Measurements from ENCODE around the gene TBATA.

DNA sequence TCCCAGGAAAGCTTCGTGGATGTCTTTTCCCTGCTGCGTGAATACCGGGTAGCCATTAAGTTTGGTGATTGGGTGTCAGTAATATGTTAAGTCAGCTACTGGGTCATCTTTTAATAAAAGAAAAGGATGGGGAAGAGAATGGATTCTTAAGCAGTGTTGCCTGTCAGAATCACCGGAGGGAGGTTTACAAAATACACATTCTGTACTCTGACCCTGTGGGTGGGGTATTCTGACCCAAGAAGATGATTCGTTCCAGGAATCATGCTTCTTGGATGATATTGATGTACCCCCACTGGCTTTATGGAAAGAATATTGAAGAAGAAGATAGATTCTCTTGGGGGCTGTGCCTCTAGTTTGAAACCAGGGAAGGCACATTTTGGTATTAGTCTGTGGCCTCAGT, 48.8 kb upstream of the TBATA start:
- no peak for TF ChIP-seq ZNF37A (tag by site-specific recombination; IDR thresholded peaks at IDR 0.05)
- TF ChIP-seq ZNF394 (tag by site-specific recombination; IDR thresholded peaks at IDR 0.05; ENCODE audit: borderline replicate concordance): no peak
- no peak for TF ChIP-seq SCRT1 (tag by site-specific recombination; IDR thresholded peaks at IDR 0.05; ENCODE audit: borderline replicate concordance)
- no peak for TF ChIP-seq YY1 (tag by site-specific recombination; IDR thresholded peaks at IDR 0.05)
- TF ChIP-seq, protein P1, sequence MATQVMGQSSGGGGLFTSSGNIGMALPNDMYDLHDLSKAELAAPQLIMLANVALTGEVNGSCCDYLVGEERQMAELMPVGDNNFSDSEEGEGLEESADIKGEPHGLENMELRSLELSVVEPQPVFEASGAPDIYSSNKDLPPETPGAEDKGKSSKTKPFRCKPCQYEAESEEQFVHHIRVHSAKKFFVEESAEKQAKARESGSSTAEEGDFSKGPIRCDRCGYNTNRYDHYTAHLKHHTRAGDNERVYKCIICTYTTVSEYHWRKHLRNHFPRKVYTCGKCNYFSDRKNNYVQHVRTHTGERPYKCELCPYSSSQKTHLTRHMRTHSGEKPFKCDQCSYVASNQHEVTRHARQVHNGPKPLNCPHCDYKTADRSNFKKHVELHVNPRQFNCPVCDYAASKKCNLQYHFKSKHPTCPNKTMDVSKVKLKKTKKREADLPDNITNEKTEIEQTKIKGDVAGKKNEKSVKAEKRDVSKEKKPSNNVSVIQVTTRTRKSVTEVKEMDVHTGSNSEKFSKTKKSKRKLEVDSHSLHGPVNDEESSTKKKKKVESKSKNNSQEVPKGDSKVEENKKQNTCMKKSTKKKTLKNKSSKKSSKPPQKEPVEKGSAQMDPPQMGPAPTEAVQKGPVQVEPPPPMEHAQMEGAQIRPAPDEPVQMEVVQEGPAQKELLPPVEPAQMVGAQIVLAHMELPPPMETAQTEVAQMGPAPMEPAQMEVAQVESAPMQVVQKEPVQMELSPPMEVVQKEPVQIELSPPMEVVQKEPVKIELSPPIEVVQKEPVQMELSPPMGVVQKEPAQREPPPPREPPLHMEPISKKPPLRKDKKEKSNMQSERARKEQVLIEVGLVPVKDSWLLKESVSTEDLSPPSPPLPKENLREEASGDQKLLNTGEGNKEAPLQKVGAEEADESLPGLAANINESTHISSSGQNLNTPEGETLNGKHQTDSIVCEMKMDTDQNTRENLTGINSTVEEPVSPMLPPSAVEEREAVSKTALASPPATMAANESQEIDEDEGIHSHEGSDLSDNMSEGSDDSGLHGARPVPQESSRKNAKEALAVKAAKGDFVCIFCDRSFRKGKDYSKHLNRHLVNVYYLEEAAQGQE (tag by site-specific recombination; IDR thresholded peaks at IDR 0.05): no peak
- TF ChIP-seq, protein P2, sequence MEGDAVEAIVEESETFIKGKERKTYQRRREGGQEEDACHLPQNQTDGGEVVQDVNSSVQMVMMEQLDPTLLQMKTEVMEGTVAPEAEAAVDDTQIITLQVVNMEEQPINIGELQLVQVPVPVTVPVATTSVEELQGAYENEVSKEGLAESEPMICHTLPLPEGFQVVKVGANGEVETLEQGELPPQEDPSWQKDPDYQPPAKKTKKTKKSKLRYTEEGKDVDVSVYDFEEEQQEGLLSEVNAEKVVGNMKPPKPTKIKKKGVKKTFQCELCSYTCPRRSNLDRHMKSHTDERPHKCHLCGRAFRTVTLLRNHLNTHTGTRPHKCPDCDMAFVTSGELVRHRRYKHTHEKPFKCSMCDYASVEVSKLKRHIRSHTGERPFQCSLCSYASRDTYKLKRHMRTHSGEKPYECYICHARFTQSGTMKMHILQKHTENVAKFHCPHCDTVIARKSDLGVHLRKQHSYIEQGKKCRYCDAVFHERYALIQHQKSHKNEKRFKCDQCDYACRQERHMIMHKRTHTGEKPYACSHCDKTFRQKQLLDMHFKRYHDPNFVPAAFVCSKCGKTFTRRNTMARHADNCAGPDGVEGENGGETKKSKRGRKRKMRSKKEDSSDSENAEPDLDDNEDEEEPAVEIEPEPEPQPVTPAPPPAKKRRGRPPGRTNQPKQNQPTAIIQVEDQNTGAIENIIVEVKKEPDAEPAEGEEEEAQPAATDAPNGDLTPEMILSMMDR (tag by site-specific recombination; IDR thresholded peaks at IDR 0.05): no peak
- no peak for TF ChIP-seq KLF10 (tag by site-specific recombination; IDR thresholded peaks at IDR 0.05)
